Right cardiac atrium (tissue), 5 donors: ENCODE data around the gene NKG7. TPM values are rescaled to one million over a fixed set of nuclear protein-coding genes. Genes with fewer than 3 reads are reported as not detected.

Source experiments
- polyA plus RNA-seq: library from polyadenylated mRNA; stranded (reverse); fragments of 200-250 nt; gene quantifications from one replicate; pipeline ENCODE4 v1.2.3, GENCODE V29; 2013
- total RNA-seq, 4 donors: library from RNA; stranded (reverse); fragmentation: NEBNext Ultra II Directional; extraction: Animal tissue kit (Norgen Biotek cat#: 25700); gene quantifications; one replicate each; pipeline ENCODE4 v1.2.1, GENCODE V29; 2021
- donor health status: healthy with polysubstance abuse.
- donor health status: DM: no; HTN: yes; CAD: no.
- donor health status: DM: no; HTN: no; CAD: no.
- donor health status: DM: no; HTN: yes; CAD: no; lungs with severe emphysema.
- donor health status: DM: yes; HTN: yes; CAD: no.

NKG7 gene
- total and polyA plus RNA-seq, 5 donors: 0.89 to 3.1 (median 1.7) TPM

Other genes starting within 250 kb of the NKG7 start
- gene SIGLEC9, start 247.7 kb downstream of the NKG7 start, total RNA-seq: 1 to 10 TPM; 2.9 to 6.0 (median 4.7) TPM
- 1.2 TPM for gene SIGLEC9, start 247.7 kb downstream of the NKG7 start, polyA plus RNA-seq
- 1 to 10 TPM; 1.3 to 2.4 (median 2.0) TPM for gene SIGLEC7, start 230.4 kb downstream of the NKG7 start, total RNA-seq
- 0.59 TPM for gene SIGLEC7, start 230.4 kb downstream of the NKG7 start, polyA plus RNA-seq
- 1 to 10 TPM; 2.3 to 6.0 (median 4.1) TPM for gene CD33, start 147.6 kb downstream of the NKG7 start, total RNA-seq
- 2.4 TPM for gene CD33, start 147.6 kb downstream of the NKG7 start, polyA plus RNA-seq
- not detected for gene SIGLECL1, start 121.6 kb downstream of the NKG7 start, total RNA-seq
- gene SIGLECL1, start 121.6 kb downstream of the NKG7 start, polyA plus RNA-seq: not detected
- under 1 TPM in 1 of 4 donors, not detected in 3; 0.31 TPM for gene IGLON5, start 61.0 kb downstream of the NKG7 start, total RNA-seq
- 0.07 TPM for gene IGLON5, start 61.0 kb downstream of the NKG7 start, polyA plus RNA-seq
- 1 to 10 TPM in 3 of 4 donors, under 1 TPM in 1; 0.85 to 2.2 (median 1.6) TPM for gene VSIG10L, start 30.5 kb downstream of the NKG7 start, total RNA-seq
- gene VSIG10L, start 30.5 kb downstream of the NKG7 start, polyA plus RNA-seq: 2.0 TPM
- gene ETFB, start 6.3 kb downstream of the NKG7 start, total RNA-seq: 100 to 1,000 TPM; 240 to 296 (median 258) TPM
- 452 TPM for gene ETFB, start 6.3 kb downstream of the NKG7 start, polyA plus RNA-seq
- gene CLDND2, start 3.7 kb downstream of the NKG7 start, total RNA-seq: 1 to 10 TPM; 1.1 to 2.5 (median 2.2) TPM
- 0.45 TPM for gene CLDND2, start 3.7 kb downstream of the NKG7 start, polyA plus RNA-seq
- gene LIM2, start 15.3 kb upstream of the NKG7 start, total RNA-seq: not detected
- gene LIM2, start 15.3 kb upstream of the NKG7 start, polyA plus RNA-seq: not detected
- not detected for gene C19orf84, start 17.9 kb upstream of the NKG7 start, total RNA-seq
- not detected for gene C19orf84, start 17.9 kb upstream of the NKG7 start, polyA plus RNA-seq
- gene SIGLEC10, start 45.0 kb upstream of the NKG7 start, total RNA-seq: 1 to 10 TPM in 3 of 4 donors, under 1 TPM in 1; 0.62 to 6.5 (median 2.7) TPM
- 0.77 TPM for gene SIGLEC10, start 45.0 kb upstream of the NKG7 start, polyA plus RNA-seq
- gene SIGLEC8, start 85.8 kb upstream of the NKG7 start, total RNA-seq: not detected
- gene SIGLEC8, start 85.8 kb upstream of the NKG7 start, polyA plus RNA-seq: not detected
- gene CEACAM18, start 105.9 kb upstream of the NKG7 start, total RNA-seq: not detected
- gene CEACAM18, start 105.9 kb upstream of the NKG7 start, polyA plus RNA-seq: not detected
- gene SIGLEC12, start 129.1 kb upstream of the NKG7 start, total RNA-seq: under 1 TPM in 1 of 4 donors, not detected in 3; 0.36 TPM
- 0.05 TPM for gene SIGLEC12, start 129.1 kb upstream of the NKG7 start, polyA plus RNA-seq
- under 1 TPM in 3 of 4 donors, not detected in 1; 0.25 to 0.37 (median 0.35) TPM for gene SIGLEC6, start 159.0 kb upstream of the NKG7 start, total RNA-seq
- not detected for gene SIGLEC6, start 159.0 kb upstream of the NKG7 start, polyA plus RNA-seq
- 10 to 100 TPM in 2 of 4 donors, 1 to 10 TPM in 2; 8.7 to 12.4 (median 10.1) TPM for gene ZNF175, start 198.6 kb upstream of the NKG7 start, total RNA-seq
- gene ZNF175, start 198.6 kb upstream of the NKG7 start, polyA plus RNA-seq: 3.3 TPM